Inferior parietal cortex (tissue), 1 donor: ENCODE data around the gene ANKLE2.
"Not testable (repeated sequence)": the region's sequence is repeated elsewhere in the genome, so short reads cannot be mapped to it uniquely, and the experiment has no call there.

ENCODE experiments used
- DNase-seq: peaks from one replicate; pipeline ENCODE4 v3.0.0-alpha.2; 2016; ENCODE audit errors: extremely low spot score

Gene ANKLE2

DNA sequence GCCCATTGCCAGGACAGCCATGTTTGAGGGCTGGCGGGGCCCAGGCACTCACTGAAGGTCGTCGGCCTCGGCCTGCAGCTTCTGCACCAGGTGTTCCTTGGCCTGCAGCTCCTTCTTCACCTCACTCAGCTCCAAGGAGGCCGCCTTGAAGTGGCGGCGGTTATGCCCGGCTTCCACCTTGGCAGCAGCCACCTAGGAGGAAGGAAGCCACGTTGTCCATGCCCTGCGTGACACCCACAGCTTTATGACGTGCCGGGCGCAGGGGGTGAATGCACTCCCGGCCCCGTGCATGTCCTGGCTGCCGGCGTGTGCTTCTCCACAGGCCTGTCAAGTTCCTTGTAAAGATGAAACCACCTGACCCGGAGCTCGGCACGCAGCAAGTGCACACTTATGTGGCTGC is 16.0 kb upstream of the ANKLE2 start:
- DNase-seq: no peak

DNA sequence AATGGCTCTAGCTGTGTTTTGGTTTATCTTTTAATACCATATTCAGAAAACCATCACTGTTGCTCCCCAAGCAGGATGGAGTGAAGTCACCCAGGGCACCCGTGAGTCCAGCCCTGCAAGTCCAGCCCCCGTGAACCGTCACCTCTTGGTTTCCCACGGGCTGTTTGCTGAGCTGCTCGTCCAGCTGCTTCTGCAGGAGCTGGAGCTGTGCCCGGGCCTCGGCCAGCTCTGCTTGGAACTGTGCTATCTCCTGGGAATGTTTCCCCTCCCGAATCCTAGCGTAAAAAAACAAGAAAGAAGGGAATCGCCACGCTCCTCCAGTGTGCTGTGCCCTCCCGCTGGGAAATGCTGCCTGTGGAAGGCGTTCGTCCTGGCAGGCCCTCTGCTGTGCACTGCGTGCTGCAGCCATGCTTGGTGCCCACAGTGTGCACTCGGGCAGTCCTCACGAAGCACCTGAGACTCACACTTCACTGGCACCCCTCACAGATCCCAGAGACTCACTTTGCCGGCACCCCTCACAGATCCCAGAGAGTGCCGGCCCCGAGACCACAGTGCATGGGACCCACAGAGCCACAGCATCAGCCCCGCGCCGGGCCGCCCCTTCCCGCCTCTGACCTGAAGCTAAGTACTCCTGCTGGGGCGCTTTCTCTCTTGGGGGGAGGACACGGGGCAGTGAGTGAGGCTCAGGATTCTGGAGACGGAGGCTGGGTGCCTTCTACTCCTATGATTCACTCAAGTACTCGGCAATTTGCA is 15.4 kb upstream of the ANKLE2 start:
- DNase-seq: peak; percentile 11

DNA sequence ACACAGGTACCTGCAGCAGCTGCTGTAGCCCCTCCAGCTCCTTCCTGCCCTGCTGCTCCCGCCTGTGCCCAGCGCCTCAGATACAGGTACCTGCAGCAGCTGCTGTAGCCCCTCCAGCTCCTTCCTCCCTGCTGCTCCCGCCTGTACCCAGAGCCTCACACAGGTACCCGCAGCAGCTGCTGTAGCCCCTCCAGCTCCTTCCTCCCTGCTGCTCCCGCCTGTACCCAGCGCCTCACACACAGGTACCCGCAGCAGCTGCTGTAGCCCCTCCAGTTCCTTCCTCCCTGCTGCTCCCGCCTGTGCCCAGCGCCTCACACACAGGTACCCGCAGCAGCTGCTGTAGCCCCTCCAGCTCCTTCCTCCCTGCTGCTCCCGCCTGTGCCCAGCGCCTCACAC is 14.6 kb upstream of the ANKLE2 start:
- not testable (repeated sequence) for DNase-seq

- no peak for DNase-seq
These were observed 14.0 kb upstream of the ANKLE2 start for GRCh38 chr12:132775502-132776229.

GRCh38 chr12:132774646-132775275 is 13.1 kb upstream of the ANKLE2 start:
- peak; percentile 4 for DNase-seq

GRCh38 chr12:132774159-132774558 is 12.5 kb upstream of the ANKLE2 start:
- no peak for DNase-seq

GRCh38 chr12:132773077-132773955 is 11.7 kb upstream of the ANKLE2 start:
- no peak for DNase-seq

DNA sequence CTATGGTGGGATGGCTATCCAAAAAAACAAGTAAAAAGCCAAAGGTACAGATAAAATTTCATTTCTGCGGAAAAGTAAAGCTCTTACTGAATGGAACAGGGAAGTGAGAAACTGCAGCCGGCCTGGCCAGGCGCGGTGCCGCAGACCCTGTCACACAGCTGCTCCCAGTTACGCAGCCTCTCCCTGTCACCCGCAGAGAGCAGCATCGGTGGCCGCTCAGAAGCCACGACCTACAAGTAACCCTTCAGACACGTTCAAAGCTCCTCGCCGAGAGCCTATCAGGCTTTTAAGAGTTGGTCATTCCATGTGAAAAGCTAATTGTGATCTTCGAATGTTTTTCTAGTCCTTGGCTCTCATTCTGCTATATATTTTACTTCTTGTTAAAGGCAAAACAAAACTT is 11.0 kb upstream of the ANKLE2 start:
- DNase-seq: no peak

DNA sequence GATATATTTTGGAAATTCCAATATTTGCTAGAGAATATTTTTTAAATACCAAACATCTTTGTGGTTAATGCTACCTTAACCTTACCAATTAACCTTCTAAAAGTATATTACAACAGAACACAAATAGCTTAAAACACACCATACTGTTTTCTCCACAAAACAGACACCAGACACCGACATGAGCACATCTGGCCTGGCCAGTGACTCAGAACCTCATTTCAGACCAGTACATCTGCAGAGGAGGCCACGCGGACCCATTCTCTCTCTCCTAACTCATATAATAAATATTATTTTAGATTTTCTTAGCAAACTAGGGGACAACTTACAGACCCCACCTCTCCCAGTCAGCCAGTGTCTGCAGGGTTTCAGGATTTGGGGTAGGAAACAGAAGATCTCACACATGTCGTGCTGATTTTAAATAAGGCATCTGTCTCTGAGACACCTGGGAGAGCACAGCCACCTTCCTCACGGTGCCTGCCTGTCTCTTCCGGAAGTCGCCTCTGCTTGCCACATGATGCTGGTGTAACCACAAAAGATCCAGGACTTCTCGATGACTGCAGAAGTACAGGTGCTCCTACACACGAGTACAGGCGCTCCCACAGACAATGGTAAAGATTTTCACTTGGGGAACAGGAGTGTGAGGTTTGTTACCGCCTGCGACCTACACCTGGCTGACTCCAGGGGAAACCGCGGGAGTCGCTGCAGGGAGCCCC is 9.7 kb upstream of the ANKLE2 start:
- no peak for DNase-seq

DNA sequence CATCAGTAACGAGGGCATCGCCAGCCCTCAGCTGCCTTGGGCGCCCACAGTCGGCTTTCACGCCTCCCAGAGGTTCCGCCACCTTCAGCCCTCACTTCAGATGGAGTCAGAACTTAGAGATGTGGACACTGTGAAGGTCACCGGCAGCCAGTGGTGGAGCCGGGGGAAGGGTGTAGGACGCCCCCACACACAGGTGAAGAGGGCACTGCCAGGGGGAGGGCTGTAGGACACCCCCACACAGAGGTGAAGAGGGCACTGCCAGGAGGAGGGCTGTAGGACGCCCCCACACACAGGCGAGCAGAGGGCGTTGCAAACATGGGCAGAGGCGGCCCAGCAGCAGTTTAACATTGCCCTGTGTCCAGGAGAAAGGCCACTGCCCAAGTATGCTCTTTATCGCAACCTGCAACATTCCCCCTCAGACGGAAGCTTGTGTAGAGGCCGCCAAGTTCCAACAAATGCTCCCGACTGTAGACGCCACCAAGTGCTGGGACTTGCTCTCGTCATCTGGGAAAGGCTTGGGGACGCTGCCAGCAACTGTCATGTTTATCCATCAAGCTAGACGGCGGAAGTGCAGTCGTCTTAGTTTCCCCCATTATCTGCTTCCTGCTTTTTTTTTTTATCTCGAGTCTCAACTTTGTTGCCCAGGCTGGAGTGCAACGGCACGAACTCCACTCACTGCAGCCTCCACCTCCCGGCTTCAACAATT is 4.9 kb upstream of the ANKLE2 start:
- DNase-seq: peak; percentile 9

DNA sequence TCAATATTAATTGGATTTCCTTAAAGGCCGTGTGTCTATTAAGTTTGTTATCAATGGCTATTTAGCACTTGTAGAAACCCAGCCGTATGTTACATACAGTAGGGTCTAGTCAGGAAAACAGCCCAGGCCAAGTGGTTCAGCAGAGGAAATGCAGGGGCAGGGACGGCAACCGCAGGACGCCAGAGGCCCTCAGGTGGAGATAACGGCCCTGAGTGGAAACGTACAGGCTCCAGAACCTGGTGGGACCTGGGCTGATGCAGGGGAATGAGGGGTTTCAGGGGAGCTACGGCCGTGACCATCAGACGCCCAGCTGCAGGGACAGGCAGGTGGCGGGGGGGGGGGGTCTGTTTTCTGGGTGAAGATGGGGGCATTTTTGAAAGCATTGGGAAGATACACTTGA is 3.7 kb upstream of the ANKLE2 start:
- no peak for DNase-seq

DNA sequence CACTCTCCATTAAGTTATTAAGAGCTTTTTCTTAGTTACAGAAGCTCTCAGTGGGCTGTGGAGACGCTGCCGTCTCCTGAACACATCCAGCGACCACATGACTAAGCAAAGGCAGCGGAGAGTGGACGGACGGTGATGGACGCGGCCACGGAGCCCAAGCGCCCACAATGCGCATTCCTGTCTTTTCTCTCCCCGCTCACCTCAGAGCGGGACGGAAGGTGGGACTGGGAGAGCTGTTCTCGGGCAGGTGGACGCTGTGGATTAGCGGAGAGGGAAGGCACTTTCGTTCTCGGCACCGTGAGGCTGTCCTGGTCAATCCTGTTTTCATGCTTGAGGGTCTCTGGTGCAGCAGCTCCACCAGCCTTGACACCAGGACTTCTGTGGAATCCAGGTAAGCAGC is 2.6 kb upstream of the ANKLE2 start:
- no peak for DNase-seq

DNA sequence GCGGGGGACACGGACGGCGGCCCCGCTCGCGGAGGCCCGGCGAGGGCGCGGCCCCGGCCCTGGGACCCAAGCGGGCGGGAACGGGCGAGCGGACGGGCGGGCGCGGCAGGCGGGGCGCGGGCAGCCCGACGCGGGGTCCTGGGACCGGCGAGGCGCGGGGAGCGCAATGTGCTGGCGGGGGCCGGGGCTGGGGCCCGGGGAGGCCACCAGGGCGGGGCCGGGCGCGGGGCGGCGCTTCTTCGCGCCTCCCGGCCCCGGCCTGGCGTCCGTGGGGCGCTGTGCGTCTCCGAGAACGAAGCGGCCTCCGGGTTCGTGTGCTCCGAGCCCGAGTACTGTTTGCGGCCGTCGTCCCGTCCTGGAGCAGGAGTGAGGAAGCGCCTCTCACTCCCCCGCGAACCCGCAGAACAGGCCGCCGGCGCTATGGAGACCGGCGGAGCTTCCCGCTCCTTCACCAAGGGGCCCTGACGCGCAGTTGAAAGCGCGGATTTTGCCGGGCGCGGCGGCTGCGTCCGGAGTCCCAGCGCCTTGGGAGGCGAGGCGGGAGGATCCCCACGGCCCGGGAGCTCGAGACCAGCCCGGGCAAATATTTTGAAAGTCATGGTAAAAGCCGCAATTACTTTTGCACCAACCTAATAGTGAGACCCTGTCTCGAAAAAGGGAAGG is 420 bp upstream of the ANKLE2 start:
- DNase-seq: peak; percentile 77

DNA sequence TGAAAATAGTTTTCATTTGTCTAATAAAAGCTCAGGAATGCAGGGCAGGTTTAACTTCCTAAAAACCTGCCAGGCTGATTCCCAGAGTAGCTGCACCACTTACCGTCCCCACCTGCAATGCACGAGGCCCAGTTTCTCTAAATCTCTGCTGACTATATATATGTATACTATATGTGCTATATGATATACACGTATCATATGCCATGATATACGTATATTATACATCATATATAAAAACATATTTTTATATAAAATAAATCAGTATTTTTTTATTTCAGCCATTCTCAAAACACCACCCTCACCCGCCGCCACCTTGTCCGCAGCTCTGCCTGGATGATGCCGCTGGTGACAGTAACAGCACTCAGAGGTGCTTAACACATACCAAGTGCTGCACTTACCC is 2.3 kb downstream of the ANKLE2 start:
- DNase-seq: no peak

- not testable (repeated sequence) for DNase-seq
These were observed 2.8 kb downstream of the ANKLE2 start for GRCh38 chr12:132758825-132759224.

DNA sequence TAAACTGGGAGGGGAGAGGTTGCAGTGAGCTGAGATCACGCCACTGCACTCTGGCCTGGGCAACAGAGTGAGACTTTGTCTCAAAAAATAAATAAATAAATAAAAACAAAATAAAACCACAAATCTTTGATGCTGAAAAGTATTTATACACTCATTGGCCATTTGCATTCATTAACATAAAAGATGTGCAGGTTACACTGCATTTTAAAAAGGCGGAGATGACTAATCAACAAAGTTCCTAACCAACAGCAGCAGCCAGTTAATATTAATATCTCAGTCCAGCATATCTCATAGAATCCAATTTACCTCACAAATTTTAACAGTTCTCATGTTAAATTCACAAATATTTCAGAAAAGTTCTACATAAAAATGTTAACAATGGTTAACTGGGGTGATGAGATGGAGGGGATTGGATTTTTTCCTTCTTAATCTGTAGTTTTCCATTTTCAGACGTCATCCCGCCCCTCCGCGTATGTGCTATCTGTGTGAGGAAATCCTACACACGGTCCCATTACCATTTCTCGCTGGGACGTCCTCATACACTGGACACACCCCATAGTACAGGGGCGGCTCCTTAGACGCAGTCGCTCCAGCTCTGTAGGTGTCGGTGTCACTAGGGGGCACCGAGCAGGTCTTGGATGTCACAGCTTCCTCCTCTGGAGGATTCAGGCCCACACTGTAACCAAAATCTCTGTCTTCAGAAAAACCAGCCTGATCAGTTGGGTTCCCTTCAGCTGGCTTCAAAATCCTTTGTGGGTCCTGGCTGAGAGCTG is 7.3 kb downstream of the ANKLE2 start:
- DNase-seq: no peak

DNA sequence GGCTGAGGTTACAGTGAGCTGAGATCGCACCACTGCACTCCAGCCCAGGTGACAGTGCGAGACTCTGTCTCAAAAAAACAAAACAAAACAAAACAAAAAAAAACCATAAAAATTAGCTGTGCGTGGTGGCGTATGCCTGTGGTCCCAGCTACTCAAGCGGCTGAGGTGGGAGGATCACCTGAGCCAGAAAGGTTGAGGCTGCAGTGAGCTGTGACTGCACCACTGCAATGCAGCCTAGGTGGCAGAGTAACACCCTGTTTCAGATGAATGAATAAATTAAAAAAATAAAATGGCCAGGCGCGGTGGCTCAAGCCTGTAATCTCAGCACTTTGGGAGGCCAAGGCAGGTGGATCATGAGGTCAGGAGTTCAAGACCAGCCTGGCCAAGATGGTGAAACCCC is 8.0 kb downstream of the ANKLE2 start:
- DNase-seq: not testable (repeated sequence)

DNA sequence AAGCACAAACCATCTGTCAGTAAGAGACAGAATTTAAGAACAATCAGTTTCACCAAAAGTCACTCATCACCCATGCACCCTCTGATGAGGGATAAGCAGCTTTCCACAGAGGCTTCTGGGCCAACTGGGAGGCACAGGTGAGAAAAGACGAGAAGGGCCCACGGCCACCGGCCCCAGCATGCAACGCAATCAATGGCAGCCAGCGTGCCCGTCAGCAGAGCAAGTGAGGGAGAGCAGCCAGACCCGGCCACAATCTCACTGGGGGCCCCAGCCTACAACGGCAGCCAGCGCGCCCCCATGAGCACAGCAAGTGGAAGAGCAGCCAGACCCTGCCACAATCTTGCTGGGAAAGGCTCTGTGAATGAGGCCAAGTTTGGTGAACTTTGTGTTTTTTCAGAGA is 13.3 kb downstream of the ANKLE2 start:
- DNase-seq: no peak

DNA sequence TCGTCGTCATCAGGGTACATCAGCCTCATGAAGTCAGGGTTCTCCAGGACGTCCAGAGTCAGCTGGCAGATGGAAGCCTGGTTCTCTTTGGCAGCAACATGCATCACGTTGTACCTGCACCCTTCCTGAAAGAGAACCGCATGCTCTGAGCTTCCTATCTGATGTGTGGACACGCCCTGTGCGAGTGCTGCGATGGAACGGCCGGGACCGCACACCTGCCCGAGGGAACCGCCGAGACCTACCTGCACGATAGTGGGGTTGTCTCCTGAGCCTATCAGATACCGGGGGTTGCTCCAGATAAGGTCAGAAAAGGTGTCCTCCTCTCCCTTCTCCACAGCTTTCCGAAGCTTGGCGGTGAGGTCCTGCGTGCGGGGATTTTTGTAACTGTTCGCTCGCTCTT is 13.7 kb downstream of the ANKLE2 start:
- DNase-seq: no peak
